Pancreas (tissue), 10 donors: ENCODE measurements around the gene DYNC1LI1. TPM values are rescaled to one million over a fixed set of nuclear protein-coding genes. Genes with fewer than 3 reads are reported as not detected.

Source experiments
- ATAC-seq, 4 donors: fragments of 200-7000 bp; cut with Tn5 transposase; one replicate each; pipeline versions ENCODE4 v1.8.0 to v1.9.1; 2020; ENCODE audit warnings: mild to moderate bottlenecking in 4 of 4, moderate library complexity in 4 of 4
- DNase-seq, 6 donors: peaks; one replicate each; pipeline ENCODE4 v3.0.0-alpha.2; 2020
- FAIRE-seq: peaks from 2 replicates; lab custom pipeline; 2012; peaks lifted over from hg19 to GRCh38; lab: Jason Lieb, UNC
- H3K27ac ChIP-seq, 4 donors: fragments of 200-600 bp; sonication (generic); 1 replicate in 3 of 4; 2 replicates in 1 of 4; pipeline versions ENCODE4 v1.5.0 to v1.8.0; 2020
- H3K27me3 ChIP-seq, 4 donors: fragments of 200-600 bp; one replicate each; pipeline ENCODE4 v1.8.0; 2021
- H3K36me3 ChIP-seq, 3 donors: fragments of 200-600 bp; sonication (generic) in 1 of 3; one replicate each; pipeline versions ENCODE4 v1.5.0 to v1.8.0; 2020 to 2021
- H3K4me1 ChIP-seq, 3 donors: fragments of 200-600 bp; one replicate each; pipeline ENCODE4 v1.8.0; 2021
- H3K4me3 ChIP-seq, 4 donors: fragments of 200-600 bp; sonication (generic) in 2 of 4; one replicate each; pipeline versions ENCODE4 v1.5.0 to v1.8.0; 2020 to 2021
- H3K9me3 ChIP-seq, 4 donors: fragments of 200-600 bp; one replicate each; pipeline ENCODE4 v1.8.0; 2021
- CTCF ChIP-seq, 4 donors: fragments of 200-600 bp; sonication (generic) in 3 of 4; IDR thresholded peaks; one replicate each; pipeline versions ENCODE4 v1.5.0 to v1.8.0; 2021; ENCODE audit warnings: antibody characterized with exemption in 4 of 4
- WGBS, 2 donors: extraction: QIAGEN DNeasy Blood & Tissue Kit; methylation state at CpG; one replicate each; pipeline ENCODE4 v1.1.7; 2013; 5-methylcytosine and 5-hydroxymethylcytosine counted together
- intact Hi-C, 3 donors: fragments of 100-400 bp; cut with DNase I; formaldehyde crosslinking; loops; one replicate each; pipeline versions ENCODE4 v1.11.1 to v1.14.2; 2022
- polyA plus RNA-seq, 2 donors: library from polyadenylated mRNA; stranded (reverse); fragments of 200-250 nt; gene quantifications; one replicate each; pipeline ENCODE4 v1.2.3, GENCODE V29; 2013
- total RNA-seq, 6 donors: library from RNA; stranded (reverse); fragmentation: NEBNext Ultra II Directional in 4 of 6; extraction: Animal tissue kit (Norgen Biotek cat#: 25700) in 4 of 6; gene quantifications; one replicate each; pipeline versions ENCODE4 v1.2.1 to v1.2.4, GENCODE V29; 2021 to 2023
- donor health status: healthy with polysubstance abuse.
- donor health status: DM: no; HTN: no; CAD: no; lungs with moderate emphysema.
- donor health status: DM: no; HTN: no; CAD: no.
- donor health status: control.
- donor health status: control.
- donor health status: Bipolar disorder and iron deficiency.
- donor health status: DM: yes; HTN: yes; CAD: no.
- donor health status: DM: no; HTN: no; CAD: no.
- donor health status: DM: no; HTN: no; CAD: no.
- donor health status: DM: yes; HTN: yes; CAD: no.

Gene DYNC1LI1
- total and polyA plus RNA-seq, 8 donors = 6.3 to 15.1 (median 10.5) TPM

GRCh38 chr3:32577581-32578556, 7.2 kb upstream of the DYNC1LI1 start:
- H3K27ac ChIP-seq = peak overlapping the region in 1 of 4 donors; percentile 4
- intact Hi-C loops = no loop called here
- no peaks in the 10 kb centered on the region for H3K27me3 ChIP-seq
- 50% methylated on average over 9 of the region's 9 CpGs for WGBS, 2 donors
- TF ChIP-seq CTCF (IDR thresholded peaks at IDR 0.05) = no peak
- no peak for FAIRE-seq
- peak overlapping the region in 1 of 4 donors; percentile 14 for H3K4me3 ChIP-seq
- peaks cover 0 to 4% (median 0%) of the 10 kb centered on the region in 3 donors for H3K4me1 ChIP-seq
- ATAC-seq = peak in 3 of 4 donors; percentile 36 to 72 (median 59)
- no peaks in the 10 kb centered on the region for H3K36me3 ChIP-seq
- H3K9me3 ChIP-seq = no peaks in the 10 kb centered on the region
- no peak for DNase-seq

- FAIRE-seq = no peak
- Histone ChIP-seq H3K9me3 (no peaks in the 10 kb centered on the region), H3K27ac (peak overlapping the region in 1 of 4 donors; percentile 4), H3K4me3 (no peak overlapping the region), H3K27me3 (no peaks in the 10 kb centered on the region), H3K4me1 (peaks cover 0 to 11% (median under 1%) of the 10 kb centered on the region in 3 donors), H3K36me3 (no peaks in the 10 kb centered on the region)
- TF ChIP-seq CTCF (IDR thresholded peaks at IDR 0.05) = no peak
- no peak for ATAC-seq
- intact Hi-C loops = no loop called here
- 71 to 79% methylated on average over 2 of the region's 2 CpGs for WGBS, 2 donors
- no peak for DNase-seq
Observed at GRCh38 chr3:32577174-32577573, 6.5 kb upstream of the DYNC1LI1 start.

GRCh38 chr3:32575451-32576113, 4.9 kb upstream of the DYNC1LI1 start:
- no peaks in the 10 kb centered on the region for H3K9me3 ChIP-seq
- no peak overlapping the region for H3K4me3 ChIP-seq
- ATAC-seq (no peak), DNase-seq (no peak), FAIRE-seq (no peak)
- peaks cover 0 to 19% (median 6%) of the 10 kb centered on the region in 3 donors for H3K4me1 ChIP-seq
- no peak overlapping the region for H3K27ac ChIP-seq
- H3K27me3 ChIP-seq = no peaks in the 10 kb centered on the region
- no peaks in the 10 kb centered on the region for H3K36me3 ChIP-seq
- intact Hi-C loops = no loop called here
- WGBS, 2 donors = 90 to 92% methylated on average over 2 of the region's 2 CpGs
- no peak for TF ChIP-seq CTCF (IDR thresholded peaks at IDR 0.05)

- no peak for FAIRE-seq
- Histone ChIP-seq H3K4me3 (peak overlapping the region; percentile 55 to 99 (median 90)), H3K27ac (peak overlapping the region; percentile 74 to 92 (median 90)), H3K9me3 (no peaks in the 10 kb centered on the region), H3K36me3 (no peaks in the 10 kb centered on the region), H3K4me1 (peaks cover 9 to 27% (median 13%) of the 10 kb centered on the region in 3 donors), H3K27me3 (no peaks in the 10 kb centered on the region)
- TF ChIP-seq CTCF (IDR thresholded peaks at IDR 0.05) = no peak
- no peak for DNase-seq
- peak; percentile 27 to 63 (median 53) for ATAC-seq
- intact Hi-C loops = no loop called here
- 1% methylated on average over 14 of the region's 14 CpGs for WGBS, 2 donors
Observed at GRCh38 chr3:32571192-32571485, 481 bp upstream of the DYNC1LI1 start.
